ENCODE measurements around the gene IFT80. TPM values are rescaled to one million over a fixed set of nuclear protein-coding genes. Genes with fewer than 3 reads are reported as not detected.

Gene IFT80
- total and polyA plus RNA-seq, 2 donors (not counting 3 experiments of a cell fraction or from before 2014, with no cell fraction given): 7.3 to 22.5 TPM

- intact Hi-C loops (cut with micrococcal nuclease) (no loop called here), dilution Hi-C loops (cut with MboI; ENCODE audit: extremely low pct_ligation_motif_present, low sequenced_read_pairs) (no loop called here)
- Histone ChIP-seq H4K20me1 (replicated peaks; ENCODE audit: control insufficient read depth, extremely low read depth, insufficient read depth, low read length) (no peaks in the 10 kb centered on the region), H3K27ac (ENCODE audit: insufficient read depth, low read depth, low read length) (no peak overlapping the region), H3K9me3 (replicated peaks; ENCODE audit: control insufficient read depth, insufficient read depth, low read length) (no peaks in the 10 kb centered on the region), H3K79me2 (ENCODE audit: control insufficient read depth, insufficient read depth, low read length) (peaks cover 63% of the 10 kb centered on the region), H3K36me3 (ENCODE audit: control insufficient read depth in 2 of 2, extremely low read depth in 1 of 2, insufficient read depth in 2 of 2, low read length in 2 of 2) (peaks cover 7 to 36% of the 10 kb centered on the region in 2 experiments), H3K4me2 (ENCODE audit: insufficient read depth, low read length) (no peak overlapping the region), H2AFZ (ENCODE audit: low read depth, low read length) (no peak overlapping the region), H3K9me1 (replicated peaks; ENCODE audit: control insufficient read depth, extremely low read depth, insufficient read depth, low read length) (no peaks in the 10 kb centered on the region), H3K4me3 (replicated peaks in 1 of 3; ENCODE audit: insufficient read depth in 1 of 3, low read depth in 1 of 3, low read length in 3 of 3) (no peak overlapping the region), H3K27me3 (ENCODE audit: control insufficient read depth in 2 of 2, insufficient read depth in 2 of 2, low read length in 2 of 2) (no peaks in the 10 kb centered on the region), H3K4me1 (ENCODE audit: control insufficient read depth, extremely low read depth, insufficient read depth, low read length) (no peaks in the 10 kb centered on the region), H3K9ac (replicated peaks; ENCODE audit: extremely low read depth, insufficient read depth, low read length) (no peak overlapping the region)
- no peak for TF ChIP-seq POLR2A (IDR thresholded peaks at IDR 0.05; ENCODE audit: low read depth, low read length)
- TF ChIP-seq MAX (IDR thresholded peaks at IDR 0.05; ENCODE audit: insufficient read depth, insufficient read length): no peak
- TF ChIP-seq GATA2 (IDR thresholded peaks at IDR 0.05; ENCODE audit: insufficient read depth, insufficient read length, low read depth, low read length): no peak
- CTCF ChIA-PET: interaction anchor here (1.5 kb wide), 1 partner anchor 24 kb away, joined by 3 read pairs; no protein-coding TSS in a partner anchor
- DNase-seq (ENCODE audit: low read depth, low spot score): no peak
- FAIRE-seq: no peak
- POLR2A ChIA-PET: no interaction called here
- BruUV-seq (replicated peaks): no TSS peak
Observed at GRCh38 chr3:160434071-160434470, 35.0 kb upstream of the IFT80 start.

GRCh38 chr3:160427832-160428424, 28.9 kb upstream of the IFT80 start:
- no peak for TF ChIP-seq MAX (IDR thresholded peaks at IDR 0.05; ENCODE audit: insufficient read depth, insufficient read length)
- no peak for TF ChIP-seq CTCF (IDR thresholded peaks at IDR 0.05; ENCODE audit: extremely low read depth in 1 of 2, insufficient read depth in 1 of 2, low read depth in 1 of 2, low read length in 2 of 2)
- TF ChIP-seq GATA2 (IDR thresholded peaks at IDR 0.05; ENCODE audit: insufficient read depth, insufficient read length, low read depth, low read length): no peak
- no peak for TF ChIP-seq POLR2A (IDR thresholded peaks at IDR 0.05; ENCODE audit: low read depth, low read length)
- no peak for TF ChIP-seq FOS (IDR thresholded peaks at IDR 0.05; ENCODE audit: borderline replicate concordance, insufficient read depth, low read length)
- TF ChIP-seq POLR2AphosphoS5 (IDR thresholded peaks at IDR 0.05; ENCODE audit: insufficient read depth, low read depth, low read length): no peak
- TF ChIP-seq JUN (IDR thresholded peaks at IDR 0.05; ENCODE audit: borderline replicate concordance, insufficient read depth, insufficient read length, low read depth): no peak
- TF ChIP-seq MYC (IDR thresholded peaks at IDR 0.05; ENCODE audit: low read depth, low read length): no peak
- no peak for TF ChIP-seq EZH2 (IDR thresholded peaks at IDR 0.05; ENCODE audit: borderline replicate concordance, low read depth, low read length, severe bottlenecking)
- Histone ChIP-seq H2AFZ (ENCODE audit: low read depth, low read length) (no peak overlapping the region), H3K4me2 (ENCODE audit: insufficient read depth, low read length) (no peak overlapping the region), H3K9me3 (replicated peaks; ENCODE audit: control insufficient read depth, insufficient read depth, low read length) (no peaks in the 10 kb centered on the region), H3K79me2 (ENCODE audit: control insufficient read depth, insufficient read depth, low read length) (peaks cover 47% of the 10 kb centered on the region), H3K27ac (ENCODE audit: insufficient read depth, low read depth, low read length) (no peak overlapping the region), H3K4me3 (replicated peaks in 1 of 3; ENCODE audit: insufficient read depth in 1 of 3, low read depth in 1 of 3, low read length in 3 of 3) (no peak overlapping the region), H4K20me1 (replicated peaks; ENCODE audit: control insufficient read depth, extremely low read depth, insufficient read depth, low read length) (no peaks in the 10 kb centered on the region), H3K4me1 (ENCODE audit: control insufficient read depth, extremely low read depth, insufficient read depth, low read length) (no peaks in the 10 kb centered on the region), H3K9me1 (replicated peaks; ENCODE audit: control insufficient read depth, extremely low read depth, insufficient read depth, low read length) (no peaks in the 10 kb centered on the region), H3K36me3 (ENCODE audit: control insufficient read depth in 2 of 2, extremely low read depth in 1 of 2, insufficient read depth in 2 of 2, low read length in 2 of 2) (peaks cover 9 to 60% of the 10 kb centered on the region in 2 experiments), H3K9ac (replicated peaks; ENCODE audit: extremely low read depth, insufficient read depth, low read length) (no peak overlapping the region), H3K27me3 (ENCODE audit: control insufficient read depth in 2 of 2, insufficient read depth in 2 of 2, low read length in 2 of 2) (no peaks in the 10 kb centered on the region)
- dilution Hi-C loops (cut with MboI; ENCODE audit: extremely low pct_ligation_motif_present, low sequenced_read_pairs): no loop called here
- DNase-seq (ENCODE audit: low read depth, low spot score): no peak
- no peak for FAIRE-seq
- POLR2A ChIA-PET: no interaction called here
- BruUV-seq (replicated peaks): no TSS peak
- intact Hi-C loops (cut with micrococcal nuclease): no loop called here
- CTCF ChIA-PET: no interaction called here

Data from endothelial cell of umbilical vein (primary cell).